Measurements from ENCODE around the gene LHFPL6.

Gene LHFPL6

GRCh38 chr13:39602614-39603366 lies at the start of gene LHFPL6:
LHFPL6 (minus strand) TSS chr13:39603193.
- DNase-seq (ENCODE audit: low spot score): peak; percentile 22

- no peak for DNase-seq (ENCODE audit: low spot score)
These were observed 43.1 kb upstream of the LHFPL6 start for GRCh38 chr13:39646122-39646521.

GRCh38 chr13:39641645-39642044 lies 38.7 kb upstream of the LHFPL6 start:
- DNase-seq (ENCODE audit: low spot score): no peak

- no peak for DNase-seq (ENCODE audit: low spot score)
These were observed 34.9 kb upstream of the LHFPL6 start for GRCh38 chr13:39637890-39638289.

- DNase-seq (ENCODE audit: low spot score): no peak
These were observed 32.6 kb upstream of the LHFPL6 start for GRCh38 chr13:39635564-39635963.

GRCh38 chr13:39632994-39633393 lies 30.0 kb upstream of the LHFPL6 start:
- no peak for DNase-seq (ENCODE audit: low spot score)

- DNase-seq (ENCODE audit: low spot score): no peak
These were observed 28.3 kb upstream of the LHFPL6 start for GRCh38 chr13:39631307-39631706.

GRCh38 chr13:39623466-39623865 lies 20.5 kb upstream of the LHFPL6 start:
- DNase-seq (ENCODE audit: low spot score): no peak

- DNase-seq (ENCODE audit: low spot score): no peak
These were observed 15.6 kb upstream of the LHFPL6 start for GRCh38 chr13:39618561-39618960.

- DNase-seq (ENCODE audit: low spot score): peak; percentile 63
These were observed 13.2 kb upstream of the LHFPL6 start for GRCh38 chr13:39616087-39616694.

GRCh38 chr13:39612023-39612637 lies 9.1 kb upstream of the LHFPL6 start:
- peak; percentile 65 for DNase-seq (ENCODE audit: low spot score)

- DNase-seq (ENCODE audit: low spot score): no peak
These were observed 4.9 kb upstream of the LHFPL6 start for GRCh38 chr13:39607876-39608275.

GRCh38 chr13:39605677-39606320 lies 2.8 kb upstream of the LHFPL6 start:
- no peak for DNase-seq (ENCODE audit: low spot score)

GRCh38 chr13:39604756-39605155 lies 1.8 kb upstream of the LHFPL6 start:
- DNase-seq (ENCODE audit: low spot score): no peak

- DNase-seq (ENCODE audit: low spot score): no peak
These were observed 493 bp upstream of the LHFPL6 start for GRCh38 chr13:39603424-39603947.

GRCh38 chr13:39602277-39602613 lies 748 bp downstream of the LHFPL6 start:
- no peak for DNase-seq (ENCODE audit: low spot score)

GRCh38 chr13:39601636-39602035 lies 1.4 kb downstream of the LHFPL6 start:
- no peak for DNase-seq (ENCODE audit: low spot score)

- no peak for DNase-seq (ENCODE audit: low spot score)
These were observed 2.2 kb downstream of the LHFPL6 start for GRCh38 chr13:39600766-39601165.

GRCh38 chr13:39599842-39600241 lies 3.2 kb downstream of the LHFPL6 start:
- DNase-seq (ENCODE audit: low spot score): no peak

- no peak for DNase-seq (ENCODE audit: low spot score)
These were observed 4.0 kb downstream of the LHFPL6 start for GRCh38 chr13:39599012-39599411.

- DNase-seq (ENCODE audit: low spot score): no peak
These were observed 5.2 kb downstream of the LHFPL6 start for GRCh38 chr13:39597838-39598237.

GRCh38 chr13:39596685-39597084 lies 6.3 kb downstream of the LHFPL6 start:
- no peak for DNase-seq (ENCODE audit: low spot score)

- DNase-seq (ENCODE audit: low spot score): no peak
These were observed 6.8 kb downstream of the LHFPL6 start for GRCh38 chr13:39596176-39596575.

All from CD4-positive, alpha-beta T cell treated with Interleukin-2 at 100 ng/mL for 4 hours (primary cell).